ENCODE data around the gene HIGD2B.
"Not testable (repeated sequence)": the region's sequence is repeated elsewhere in the genome, so short reads cannot be mapped to it uniquely, and the experiment has no call there.

GRCh38 chr15:72642271-72642670 is 43.7 kb downstream of the HIGD2B start:
- not testable (repeated sequence) for TF ChIP-seq ZNF512 (CRISPR knock-in tag; IDR thresholded peaks at IDR 0.05); CTCF (CRISPR knock-in tag; IDR thresholded peaks at IDR 0.05); POLR2AphosphoS2 (IDR thresholded peaks at IDR 0.05; ENCODE audit: low read depth, low read length); JUN (CRISPR knock-in tag; IDR thresholded peaks at IDR 0.05); REL (CRISPR knock-in tag; conservative IDR thresholded peaks at IDR 0.05); ZNF280D (CRISPR knock-in tag; IDR thresholded peaks at IDR 0.05); PATZ1 (CRISPR knock-in tag; IDR thresholded peaks at IDR 0.05)
